SK-N-MC (cell line): ENCODE measurements around the gene CPA4.

Experiments used
- EZH2 ChIP-seq: fragments of 200-600 bp; sonication (generic); IDR thresholded peaks from one replicate; pipeline ENCODE4 v1.6.1; 2017; ENCODE audit warnings: antibody characterized with exemption
- POLR2AphosphoS5 ChIP-seq: IDR thresholded peaks from 2 replicates; pipeline ENCODE4 v1.6.1; 2012; ENCODE audit warnings: mild to moderate bottlenecking, low read depth, low read length, borderline replicate concordance

GRCh38 chr7:130333832-130334231 is 40.9 kb downstream of the CPA4 start:
- TF ChIP-seq EZH2, result no peak
- TF ChIP-seq POLR2AphosphoS5, result no peak
